GM18909 (cell line): Measurements from ENCODE around the gene NUFIP1.

Experiments
- ATAC-seq: cut with Tn5 transposase; IDR thresholded peaks from one replicate; pipeline ENCODE4 v1.9.1; 2021; ENCODE audit warnings: mild to moderate bottlenecking; ENCODE audit not compliant: unreplicated experiment, poor library complexity

The NUFIP1 gene

DNA sequence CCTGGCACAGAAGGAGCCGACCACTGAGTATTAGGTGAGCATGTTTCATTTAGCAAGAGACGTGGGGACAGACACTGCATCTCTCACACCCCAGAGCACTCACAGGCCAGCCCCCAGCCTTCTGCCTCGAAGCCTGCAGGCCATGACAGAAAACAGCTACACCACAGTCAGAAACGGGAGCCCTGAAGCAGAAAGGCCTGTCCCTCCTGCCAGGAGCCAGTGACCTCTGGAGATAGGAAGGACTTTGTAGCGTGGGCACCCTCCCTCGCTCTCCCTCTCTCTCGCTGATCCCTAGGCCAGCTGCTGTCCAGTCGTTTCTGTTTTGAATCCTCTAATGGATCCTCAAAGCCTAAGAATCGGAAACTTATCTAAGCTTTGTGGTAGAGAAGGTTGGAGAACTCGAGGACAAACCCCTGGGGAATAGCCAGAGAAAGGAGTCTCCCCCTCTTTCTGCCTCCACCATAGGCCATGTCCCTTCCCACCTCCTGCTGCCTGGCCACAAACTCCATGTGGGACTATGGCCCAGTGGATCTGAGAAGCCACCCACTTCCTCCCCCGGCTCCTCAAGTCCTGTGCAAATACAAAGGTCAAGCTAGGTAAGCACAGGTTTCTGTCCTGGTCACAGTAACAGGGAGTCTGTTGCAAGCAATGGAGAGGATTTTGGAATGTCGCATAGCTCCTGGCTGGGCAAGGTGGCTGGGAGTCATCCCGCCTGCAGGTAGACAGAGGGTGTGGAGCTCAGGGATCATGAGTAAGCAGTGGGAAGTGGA, 95.1 kb downstream of the NUFIP1 start:
- ATAC-seq, result no peak
